MM.1S (cell line): ENCODE data around the gene PCK1.

ENCODE experiments used
- CTCF ChIP-seq: fragments of 300-600 bp; sonication (generic); IDR thresholded peaks from 2 replicates; pipeline ENCODE4 v1.5.1; 2016; ENCODE audit warnings: antibody characterized with exemption, low read length, mixed read lengths
- EZH2 ChIP-seq: fragments of 300-600 bp; sonication (generic); optimal IDR thresholded peaks from 2 replicates; pipeline ENCODE3; 2017; ENCODE audit warnings: low read depth, mild to moderate bottlenecking, antibody characterized with exemption, low read length, mixed read lengths
- EZH2phosphoT487 ChIP-seq: fragments of 300-600 bp; sonication (generic); IDR thresholded peaks from 2 replicates; pipeline ENCODE4 v1.6.1; 2018; ENCODE audit warnings: antibody characterized with exemption, low read length

GRCh38 chr20:57564180-57564802 lies 3.4 kb downstream of the PCK1 start:
- TF ChIP-seq CTCF (no peak), EZH2 (no peak), EZH2phosphoT487 (no peak)
